Right atrium auricular region (tissue), 2 donors: ENCODE measurements around the gene SETD2. TPM values are rescaled to one million over a fixed set of nuclear protein-coding genes. Genes with fewer than 3 reads are reported as not detected.

Source experiments
- DNase-seq: peaks from one replicate; pipeline ENCODE4 v3.0.0-alpha.2; 2019; ENCODE audit warnings: low spot score
- H3K27ac ChIP-seq, 2 donors: fragments of 200-600 bp; sonication (generic); 1 replicate in 1 of 2; 2 replicates in 1 of 2; pipeline ENCODE4 v1.5.1; 2016 to 2019
- H3K27me3 ChIP-seq, 2 donors: fragments of 200-600 bp; sonication (generic); one replicate each; pipeline versions ENCODE4 v1.5.1 to v1.6.0; 2017 to 2019
- H3K36me3 ChIP-seq: fragments of 200-600 bp; sonication (generic); one replicate; pipeline ENCODE4 v1.5.1; 2016
- H3K4me1 ChIP-seq, 2 donors: fragments of 200-600 bp; sonication (generic); one replicate each; pipeline versions ENCODE4 v1.5.1 to v1.6.0; 2017 to 2019
- H3K4me3 ChIP-seq, 2 donors: fragments of 200-600 bp; sonication (generic); 1 replicate in 1 of 2; 2 replicates in 1 of 2; pipeline ENCODE4 v1.5.1; 2017 to 2019; ENCODE audit warnings: mild to moderate bottlenecking in 1 of 2, moderate library complexity in 1 of 2
- H3K9me3 ChIP-seq, 2 donors: fragments of 200-600 bp; sonication (generic); one replicate each; pipeline ENCODE4 v1.5.1; 2019
- total RNA-seq, 2 donors: library from RNA; depleted of rRNA; stranded (reverse); fragments of >200 nt; gene quantifications; one replicate each; pipeline ENCODE4 v1.1.0, GENCODE V29; 2016
- TF ChIP-seq, protein P1 (sequence below), 2 donors: fragments of 200-600 bp; sonication (generic); IDR thresholded peaks; one replicate each; pipeline ENCODE4 v1.5.1; 2019; ENCODE audit warnings: antibody characterized with exemption in 2 of 2

SETD2 gene
- total RNA-seq, 2 donors from 2014 or later: 26.8 to 34.2 TPM

DNA sequence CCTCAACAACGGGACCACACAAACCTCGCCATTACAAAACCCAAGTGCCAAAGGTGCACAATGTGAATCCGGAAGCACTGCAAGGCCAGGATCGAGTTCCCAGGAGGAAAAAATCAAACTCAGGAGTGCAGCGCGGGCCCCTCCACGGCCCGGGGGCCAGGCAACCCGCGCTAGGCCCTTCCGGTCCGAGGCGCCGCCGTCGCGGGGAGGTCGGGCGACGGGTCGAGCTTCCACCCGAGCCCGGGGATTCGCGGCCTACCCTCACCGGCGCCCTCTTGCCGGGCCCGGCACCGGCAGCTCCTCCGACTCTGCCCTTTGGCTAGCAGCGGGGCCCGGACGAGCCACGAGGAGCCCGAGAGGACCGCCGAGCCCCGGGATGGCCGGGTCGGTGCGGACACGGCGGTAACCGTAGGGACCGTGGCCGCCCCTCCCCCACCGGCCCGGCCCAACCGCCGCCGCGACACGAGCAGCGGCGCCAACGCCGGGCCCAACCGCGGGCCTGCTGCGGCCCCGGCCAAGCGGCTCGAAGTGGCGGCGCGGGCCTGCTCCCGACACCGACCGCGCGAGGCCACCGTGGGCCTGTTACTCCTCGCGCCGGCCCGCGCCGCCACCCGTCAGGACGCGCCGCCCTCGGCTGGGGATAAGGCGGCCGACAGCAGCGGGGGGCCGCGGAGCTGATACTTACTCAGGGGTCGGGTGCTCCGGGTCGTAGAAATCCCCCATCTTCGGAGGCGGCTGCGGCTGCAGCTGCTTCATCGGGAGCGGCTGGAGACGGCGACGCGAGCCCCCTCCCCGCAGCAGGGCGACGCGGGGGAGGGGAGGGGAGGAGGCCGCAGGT, 525 bp downstream of the SETD2 start:
- Histone ChIP-seq H3K36me3 (no peaks in the 10 kb centered on the region), H3K27me3 (no peaks in the 10 kb centered on the region), H3K27ac (peak overlapping the region; percentile 95 to 96), H3K9me3 (no peaks in the 10 kb centered on the region), H3K4me3 (peak overlapping the region; percentile 79 to 90), H3K4me1 (peaks cover 0 to 59% of the 10 kb centered on the region in 2 donors)
- peak; percentile 60 for DNase-seq
- TF ChIP-seq, protein P1, sequence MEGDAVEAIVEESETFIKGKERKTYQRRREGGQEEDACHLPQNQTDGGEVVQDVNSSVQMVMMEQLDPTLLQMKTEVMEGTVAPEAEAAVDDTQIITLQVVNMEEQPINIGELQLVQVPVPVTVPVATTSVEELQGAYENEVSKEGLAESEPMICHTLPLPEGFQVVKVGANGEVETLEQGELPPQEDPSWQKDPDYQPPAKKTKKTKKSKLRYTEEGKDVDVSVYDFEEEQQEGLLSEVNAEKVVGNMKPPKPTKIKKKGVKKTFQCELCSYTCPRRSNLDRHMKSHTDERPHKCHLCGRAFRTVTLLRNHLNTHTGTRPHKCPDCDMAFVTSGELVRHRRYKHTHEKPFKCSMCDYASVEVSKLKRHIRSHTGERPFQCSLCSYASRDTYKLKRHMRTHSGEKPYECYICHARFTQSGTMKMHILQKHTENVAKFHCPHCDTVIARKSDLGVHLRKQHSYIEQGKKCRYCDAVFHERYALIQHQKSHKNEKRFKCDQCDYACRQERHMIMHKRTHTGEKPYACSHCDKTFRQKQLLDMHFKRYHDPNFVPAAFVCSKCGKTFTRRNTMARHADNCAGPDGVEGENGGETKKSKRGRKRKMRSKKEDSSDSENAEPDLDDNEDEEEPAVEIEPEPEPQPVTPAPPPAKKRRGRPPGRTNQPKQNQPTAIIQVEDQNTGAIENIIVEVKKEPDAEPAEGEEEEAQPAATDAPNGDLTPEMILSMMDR (IDR thresholded peaks at IDR 0.05): no peak

DNA sequence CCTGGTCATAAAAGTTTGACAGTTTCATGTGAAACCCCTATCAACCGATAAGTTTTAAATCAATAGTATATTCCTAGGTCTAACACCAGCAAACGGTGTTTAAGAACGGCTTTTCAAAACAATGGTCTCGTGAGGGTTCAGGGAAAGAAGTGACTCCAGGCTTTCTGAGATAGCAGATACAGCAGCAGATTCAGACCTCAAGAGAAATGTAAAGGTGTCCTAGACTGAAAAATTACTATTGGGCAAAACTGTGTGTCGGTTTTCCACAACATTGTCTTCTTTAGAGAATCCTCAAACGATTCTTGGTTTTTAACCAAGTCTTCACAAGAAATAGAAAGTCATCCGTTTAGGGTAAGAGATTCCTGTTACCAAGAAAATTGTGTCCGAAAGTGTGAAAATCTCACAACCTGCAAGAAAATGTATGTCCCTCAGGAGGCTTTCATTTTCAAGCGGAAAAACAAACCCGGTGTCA, 1.2 kb downstream of the SETD2 start:
- Histone ChIP-seq H3K27ac (peak overlapping the region; percentile 95 to 96), H3K4me1 (peaks cover 0 to 62% of the 10 kb centered on the region in 2 donors), H3K27me3 (no peaks in the 10 kb centered on the region), H3K4me3 (peak overlapping the region; percentile 79 to 90), H3K9me3 (no peaks in the 10 kb centered on the region), H3K36me3 (no peaks in the 10 kb centered on the region)
- DNase-seq: no peak
- TF ChIP-seq, protein P1 (IDR thresholded peaks at IDR 0.05): no peak

DNA sequence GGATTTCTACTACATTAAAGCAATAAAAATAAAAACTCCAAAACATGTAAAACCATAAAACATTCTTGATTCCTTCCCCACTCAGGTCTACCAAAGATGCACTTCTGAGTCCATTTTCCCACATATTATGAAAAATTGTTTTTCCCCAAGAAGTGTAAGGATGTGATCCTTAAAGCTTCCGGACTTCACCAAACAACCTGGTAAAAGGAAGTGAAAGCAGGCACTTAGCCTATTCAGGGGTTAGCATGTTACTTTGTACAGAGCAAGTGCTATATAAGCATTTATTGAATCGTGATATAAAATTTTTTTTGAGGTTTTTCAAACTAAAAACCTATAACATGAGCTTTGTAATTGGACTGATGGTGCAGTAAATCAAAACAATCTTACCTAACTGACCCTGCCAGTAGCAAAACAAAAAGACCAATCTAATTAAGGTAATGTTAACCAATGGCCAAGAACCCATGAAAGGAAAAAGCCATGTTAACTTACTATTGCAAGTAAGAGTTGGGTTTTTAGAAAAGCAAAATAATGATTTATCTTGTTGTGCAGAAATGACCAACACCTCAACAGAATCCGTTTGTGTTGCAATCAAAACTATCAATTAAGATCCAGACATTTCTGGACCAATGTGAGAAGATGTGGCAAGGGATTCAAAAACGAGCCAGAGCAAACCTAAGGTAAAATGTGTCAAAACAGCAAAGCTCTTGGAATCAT, 1.8 kb downstream of the SETD2 start:
- Histone ChIP-seq H3K27ac (peak overlapping the region; percentile 95 to 96), H3K4me1 (peaks cover 0 to 66% of the 10 kb centered on the region in 2 donors), H3K9me3 (no peaks in the 10 kb centered on the region), H3K27me3 (no peaks in the 10 kb centered on the region), H3K4me3 (peak overlapping the region; percentile 79 to 90), H3K36me3 (no peaks in the 10 kb centered on the region)
- TF ChIP-seq, protein P1 (IDR thresholded peaks at IDR 0.05): no peak
- no peak for DNase-seq

DNA sequence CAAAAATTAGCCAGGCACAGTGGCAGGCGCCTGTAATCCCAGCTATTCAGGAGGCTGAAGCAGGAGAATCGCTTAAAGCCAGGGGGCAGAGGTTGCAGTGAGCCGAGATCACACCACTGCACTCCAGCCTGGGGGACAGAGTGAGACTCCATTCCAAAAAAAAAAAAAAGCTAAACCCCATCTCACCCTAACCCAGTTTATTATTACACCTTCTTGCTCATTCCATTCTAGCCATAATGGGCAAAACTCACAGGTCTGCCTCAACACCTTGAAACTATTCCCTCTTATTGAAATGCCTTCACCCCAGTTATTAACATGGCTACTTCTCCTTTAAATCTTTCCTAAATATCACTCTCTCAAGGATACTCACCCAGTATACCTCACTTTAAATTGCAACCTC, 4.1 kb downstream of the SETD2 start:
- TF ChIP-seq, protein P1 (IDR thresholded peaks at IDR 0.05): no peak
- Histone ChIP-seq H3K9me3 (no peaks in the 10 kb centered on the region), H3K27me3 (no peaks in the 10 kb centered on the region), H3K4me3 (no peak overlapping the region), H3K27ac (no peak overlapping the region), H3K36me3 (no peaks in the 10 kb centered on the region), H3K4me1 (peaks cover 0 to 70% of the 10 kb centered on the region in 2 donors)
- no peak for DNase-seq

- TF ChIP-seq, protein P1 (IDR thresholded peaks at IDR 0.05): no peak
- no peak for DNase-seq
Observed at GRCh38 chr3:47158208-47158607, 5.7 kb downstream of the SETD2 start.

More at GRCh38 chr3:47158208-47158607, 5.7 kb downstream of the SETD2 start:
- no peaks in the 10 kb centered on the region for H3K36me3 ChIP-seq
- peaks cover 0 to 70% of the 10 kb centered on the region in 2 donors for H3K4me1 ChIP-seq
- no peak overlapping the region for H3K27ac ChIP-seq
- H3K9me3 ChIP-seq: no peaks in the 10 kb centered on the region
- no peaks in the 10 kb centered on the region for H3K27me3 ChIP-seq
- no peak overlapping the region for H3K4me3 ChIP-seq
